GM19463 (cell line): ENCODE data around the gene PALS2.
A peak's percentile ranks its signal among the peaks of the same experiment; 100 is the strongest.

Experiments
- ATAC-seq: cut with Tn5 transposase; IDR thresholded peaks from one replicate; pipeline ENCODE4 v1.9.1; 2021; ENCODE audit warnings: mild to moderate bottlenecking, moderate library complexity; ENCODE audit not compliant: unreplicated experiment

PALS2 gene

DNA sequence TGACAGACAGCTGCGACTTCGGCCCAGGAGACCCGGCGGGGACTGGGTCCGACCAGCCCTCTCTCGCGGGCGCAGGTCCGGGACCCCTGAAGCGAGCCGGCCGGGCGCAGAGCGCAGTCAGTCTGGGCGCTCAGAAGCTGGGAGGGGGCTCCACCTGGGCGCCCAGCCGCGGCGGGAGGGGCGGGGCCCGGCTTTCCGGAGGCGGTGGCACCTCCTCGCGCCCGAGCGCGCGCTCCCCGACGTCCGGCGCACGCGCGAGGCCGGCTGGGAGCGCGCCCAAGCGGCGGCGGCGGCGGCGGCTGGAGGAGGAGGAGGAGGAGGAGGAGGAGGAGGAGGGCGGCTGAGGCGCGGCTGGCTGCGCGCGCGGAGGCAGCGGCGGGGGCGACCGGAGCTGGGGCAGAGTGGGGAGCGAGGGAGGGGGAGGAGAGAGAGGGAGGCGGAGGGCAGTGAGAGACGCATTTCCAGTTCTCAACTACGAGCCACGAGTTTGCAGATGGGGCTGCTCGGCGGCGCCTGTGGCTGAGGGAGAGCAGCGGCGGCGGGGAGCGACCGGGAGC is at the start of gene PALS2:
PALS2 (plus strand) TSS at position 456 of the 557 bp plus-strand sequence. CDS start 50,216 bp downstream, outside the sequence.
- ATAC-seq: peak; percentile 48

- no peak for ATAC-seq
These were observed 42.0 kb upstream of the PALS2 start for GRCh38 chr7:24531255-24531654.

DNA sequence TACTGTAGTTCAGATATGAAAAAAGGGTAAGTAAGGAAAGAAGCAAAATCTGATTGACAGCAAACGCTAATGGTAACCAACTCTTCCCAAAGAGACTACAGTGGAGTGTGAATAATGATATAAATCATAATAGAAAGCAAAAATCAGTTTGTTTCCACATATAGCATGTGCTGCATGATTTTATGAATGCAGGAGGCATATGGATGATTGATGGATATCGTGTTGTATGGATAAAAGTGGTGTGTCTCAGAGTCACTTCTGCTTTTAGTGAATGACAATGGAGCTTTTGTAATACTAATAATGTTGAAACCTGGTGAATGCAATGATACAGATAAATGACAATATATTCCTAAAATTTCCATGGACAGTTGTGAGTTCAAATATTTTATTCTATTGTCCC is 36.6 kb upstream of the PALS2 start:
- no peak for ATAC-seq

GRCh38 chr7:24540956-24541355 is 32.3 kb upstream of the PALS2 start:
- no peak for ATAC-seq

DNA sequence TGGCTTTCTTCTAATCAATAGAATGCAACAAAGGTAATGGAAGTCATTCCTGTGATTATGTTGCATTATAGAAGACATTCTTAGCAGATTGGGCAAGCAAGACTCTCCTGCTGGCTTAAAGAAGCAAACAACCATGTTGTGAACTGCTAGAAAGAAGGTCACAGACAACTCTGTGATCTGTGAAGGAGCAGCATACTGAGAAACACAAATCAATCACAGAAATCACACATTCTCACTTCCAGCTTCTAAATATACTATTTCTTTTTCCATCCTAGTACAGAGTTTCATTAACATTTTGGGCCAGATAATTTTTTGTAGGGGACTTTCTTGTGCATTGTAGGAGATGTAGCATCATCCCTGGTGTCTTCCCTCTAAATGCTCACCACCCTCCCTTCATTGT is 28.0 kb upstream of the PALS2 start:
- no peak for ATAC-seq

DNA sequence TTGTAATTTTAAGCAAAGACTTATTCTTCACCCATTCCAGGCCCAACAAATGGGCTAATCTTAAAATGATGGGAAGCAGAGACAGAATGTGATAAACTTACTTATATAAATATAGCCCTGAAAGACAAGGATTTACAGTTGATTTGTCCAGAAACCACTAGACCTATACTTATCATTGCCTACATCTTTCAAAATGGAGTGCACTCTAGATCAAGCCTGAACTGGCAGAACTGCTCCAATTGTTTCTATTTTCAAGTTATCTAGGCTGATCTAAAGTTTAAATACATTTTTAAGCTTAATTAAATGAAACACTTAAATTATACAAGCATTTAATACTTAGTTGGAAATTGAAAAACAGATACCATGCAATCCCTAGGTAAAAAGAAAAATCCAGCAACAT is 24.9 kb upstream of the PALS2 start:
- ATAC-seq: no peak

DNA sequence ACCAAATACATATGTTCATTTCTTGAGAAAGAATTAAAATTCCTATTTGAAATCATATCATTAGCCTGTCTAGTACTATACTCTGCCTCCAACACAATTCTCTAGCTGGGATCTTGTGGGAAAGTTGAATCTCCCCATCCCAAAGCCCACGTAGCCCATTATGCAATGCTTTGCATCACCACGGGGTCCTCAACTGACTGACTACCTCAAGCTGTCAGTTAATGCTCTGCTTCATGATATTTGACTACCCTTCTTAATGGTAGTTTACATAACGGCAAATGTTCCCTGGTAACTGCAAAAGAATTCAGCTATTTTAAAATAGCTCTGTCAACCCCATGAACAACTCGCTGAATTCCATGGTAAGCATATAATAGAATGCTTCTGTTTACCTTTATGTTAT is 23.3 kb upstream of the PALS2 start:
- ATAC-seq: no peak

DNA sequence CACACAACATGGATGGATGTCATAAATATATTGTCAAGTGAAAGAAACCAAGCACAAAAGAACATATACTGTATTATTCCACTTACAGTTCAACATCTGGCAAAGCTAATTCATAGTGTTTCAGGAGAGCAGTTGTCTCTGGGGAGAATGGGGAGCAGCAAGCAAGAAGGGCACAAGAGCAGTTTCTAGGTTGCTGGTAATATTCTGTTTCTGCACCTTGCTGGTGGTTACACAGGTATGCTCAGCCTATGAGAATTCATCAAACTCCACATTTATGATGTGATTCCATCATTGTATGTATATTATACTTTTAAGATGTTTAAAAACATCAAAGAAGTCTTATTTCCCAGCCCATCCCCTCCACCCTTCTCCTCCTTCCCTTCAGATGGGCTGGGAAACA is 18.1 kb upstream of the PALS2 start:
- no peak for ATAC-seq

DNA sequence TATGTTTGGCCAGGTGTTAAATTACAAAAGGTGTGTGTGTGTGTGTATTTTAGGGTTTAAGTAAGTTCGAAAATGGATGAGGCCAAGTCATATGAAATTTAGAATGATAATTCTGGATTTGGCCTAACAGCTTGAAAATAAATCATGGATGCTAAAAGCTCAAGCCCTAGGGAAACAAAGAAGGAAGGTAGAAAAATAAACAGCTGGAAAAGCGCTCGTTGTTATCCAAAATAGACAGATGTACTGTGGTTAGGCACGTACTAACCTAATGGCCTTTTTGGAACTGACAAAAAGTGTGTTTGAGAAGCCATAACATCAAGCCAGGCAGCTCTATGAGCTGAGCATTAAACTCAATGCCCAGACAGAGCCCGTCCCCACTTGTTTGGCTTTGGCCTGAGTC is 17.5 kb upstream of the PALS2 start:
- ATAC-seq: no peak

GRCh38 chr7:24560772-24561171 is 12.5 kb upstream of the PALS2 start:
- no peak for ATAC-seq

DNA sequence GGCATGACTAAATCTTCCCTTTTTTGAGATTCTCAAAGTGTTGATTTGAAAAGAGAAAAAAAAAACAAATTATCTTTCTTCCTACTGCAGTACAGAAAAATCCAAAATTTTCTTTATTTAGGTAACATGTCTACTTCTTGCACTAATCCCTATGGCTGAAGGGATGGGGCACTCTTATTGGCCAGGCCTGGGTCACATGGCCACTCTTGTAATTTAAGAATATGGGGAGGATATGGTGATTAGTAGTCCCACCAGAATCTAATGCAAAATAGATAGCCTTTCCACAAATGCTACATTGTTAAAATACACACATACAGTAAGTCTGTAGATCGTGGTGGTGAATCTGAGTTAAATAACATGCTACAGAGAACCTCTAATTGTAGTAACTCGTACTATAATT is 7.0 kb upstream of the PALS2 start:
- no peak for ATAC-seq

- ATAC-seq: no peak
These were observed 2.3 kb upstream of the PALS2 start for GRCh38 chr7:24570983-24571382.

DNA sequence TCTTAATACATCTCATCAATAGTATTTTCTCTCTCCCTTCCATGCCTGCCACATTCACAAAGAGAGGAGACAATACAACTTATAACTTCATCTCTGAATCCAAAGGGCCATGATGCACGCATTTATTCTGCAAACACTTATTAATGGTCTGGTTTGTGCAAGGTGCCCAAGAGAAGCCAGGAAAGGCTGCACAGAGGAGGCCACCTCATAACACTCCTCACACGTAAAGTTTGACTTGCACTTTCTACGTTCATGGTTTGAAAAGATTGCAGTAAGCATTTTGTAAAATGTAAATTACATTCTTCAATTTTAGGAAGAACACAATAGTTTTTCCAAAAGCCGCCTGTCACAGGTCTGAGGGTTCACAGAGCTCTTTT is 1.2 kb upstream of the PALS2 start:
- ATAC-seq: no peak

DNA sequence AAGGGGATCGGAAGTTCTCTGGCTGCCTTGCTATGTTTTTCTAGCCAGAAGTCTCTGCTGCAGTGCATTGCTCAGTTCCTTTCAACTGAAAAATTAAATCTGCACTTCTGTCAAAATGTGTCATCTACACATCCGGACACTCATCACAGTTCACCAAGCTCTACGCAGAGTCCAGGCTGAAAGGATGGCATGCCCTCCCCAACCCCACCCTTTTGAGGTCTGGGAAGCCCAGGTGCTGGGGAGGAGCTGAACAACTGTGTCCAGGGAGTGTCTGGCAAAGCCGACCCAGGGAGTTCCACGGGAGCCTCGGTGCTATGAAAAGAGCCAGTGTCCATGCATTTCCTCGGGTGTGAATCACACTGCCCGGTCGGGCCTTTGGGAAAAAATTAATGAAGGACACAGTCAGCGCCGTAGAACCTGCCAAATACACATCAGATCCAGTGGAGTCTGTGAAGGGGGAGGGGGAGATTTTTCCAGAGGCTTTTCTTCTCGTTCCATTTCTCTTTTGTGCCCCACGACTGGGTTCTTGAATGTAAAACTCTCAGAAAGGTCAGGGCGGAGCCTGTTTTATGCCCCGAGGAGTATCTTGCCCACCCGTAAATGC is 757 bp upstream of the PALS2 start:
- ATAC-seq: no peak

DNA sequence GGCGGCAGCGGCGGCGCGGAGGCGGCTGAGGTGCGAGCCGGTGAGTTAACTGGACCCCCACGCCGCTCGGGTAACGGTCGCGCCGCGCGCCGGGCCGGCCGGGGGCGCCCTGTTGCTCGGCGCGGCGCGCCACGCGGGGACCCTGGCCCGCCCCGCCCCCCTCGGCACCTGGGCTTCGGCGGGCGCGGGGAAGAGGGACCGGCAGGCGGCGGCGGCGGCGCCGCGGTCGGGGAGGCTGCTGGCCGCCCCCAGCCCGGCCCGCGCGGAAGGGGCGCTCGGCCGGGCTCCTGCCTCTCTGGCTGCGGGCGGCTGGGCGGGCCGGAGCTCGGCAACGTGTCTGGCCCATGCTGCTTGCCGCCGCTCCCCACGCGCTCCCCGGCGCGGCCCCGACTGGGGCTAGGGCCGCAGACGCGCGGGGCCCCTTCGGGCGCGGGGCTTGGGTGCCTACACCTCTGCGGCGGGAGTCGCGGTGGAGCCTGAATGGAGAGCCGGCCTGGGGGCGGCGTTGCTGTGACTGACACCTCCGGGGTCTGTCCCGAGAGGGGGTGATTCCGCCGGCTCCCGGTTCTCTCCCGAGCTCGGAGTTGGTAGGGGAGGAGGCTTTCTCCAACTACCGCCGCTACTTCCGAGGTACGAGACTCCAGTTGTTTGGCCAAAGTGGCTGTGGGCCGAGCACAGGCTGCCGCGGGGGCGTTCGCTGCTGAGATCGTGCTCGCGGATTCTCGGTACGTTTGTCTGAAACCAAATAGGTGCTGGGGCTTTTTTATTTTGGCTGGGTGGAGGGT is 494 bp downstream of the PALS2 start:
- ATAC-seq: peak; percentile 28

GRCh38 chr7:24574386-24574785 is 1.1 kb downstream of the PALS2 start:
- ATAC-seq: no peak

GRCh38 chr7:24574950-24575349 is 1.7 kb downstream of the PALS2 start:
- no peak for ATAC-seq

GRCh38 chr7:24576171-24577025 is 3.1 kb downstream of the PALS2 start:
- peak; percentile 25 for ATAC-seq

DNA sequence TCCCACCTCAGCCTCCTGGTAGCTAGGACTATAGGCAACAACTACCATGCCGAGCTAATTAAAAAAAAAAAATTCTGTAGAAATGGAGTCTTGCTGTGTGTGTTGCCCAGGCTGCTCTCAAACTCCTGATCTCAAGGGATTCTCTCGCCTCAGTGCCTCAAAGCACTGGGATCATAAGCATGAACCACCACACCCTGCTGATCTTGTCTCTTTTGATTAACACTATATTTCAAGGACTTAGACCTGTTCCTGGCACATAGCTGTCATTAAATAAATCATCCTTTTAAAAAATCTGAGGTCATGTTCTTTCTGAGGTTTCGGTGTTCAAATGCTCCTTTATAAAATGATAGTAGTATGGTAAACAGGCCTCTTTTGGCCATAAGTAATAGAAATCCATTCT is 4.8 kb downstream of the PALS2 start:
- no peak for ATAC-seq

DNA sequence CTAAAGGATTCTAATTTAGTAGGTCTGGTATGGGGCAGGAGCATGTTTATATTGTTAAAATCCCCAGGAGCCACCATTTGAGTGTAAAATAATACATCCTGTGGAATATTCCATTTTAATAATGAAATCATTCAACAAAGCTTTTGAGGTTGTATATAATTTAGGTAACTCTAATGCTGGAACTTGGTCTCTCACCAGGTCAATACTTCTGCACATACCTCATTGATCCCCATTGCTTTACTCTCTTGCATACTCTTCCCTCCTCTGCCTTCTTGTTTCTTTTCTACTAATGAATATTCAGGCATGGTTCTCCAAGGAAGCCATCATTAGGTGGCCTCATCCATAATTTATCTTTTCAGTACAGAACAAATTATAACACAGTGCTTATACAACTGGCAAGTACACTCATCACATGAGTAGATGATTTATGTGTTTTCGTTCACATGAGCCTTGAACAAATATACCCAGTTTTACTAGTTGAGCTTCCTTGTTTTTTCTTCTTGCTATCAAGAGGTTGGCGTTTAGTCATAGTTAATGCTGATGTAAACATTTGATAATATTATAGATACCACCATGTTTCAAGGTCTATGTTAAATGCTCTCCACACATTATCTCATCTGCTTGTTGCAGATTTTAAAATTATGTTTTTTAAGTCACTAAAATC is 7.2 kb downstream of the PALS2 start:
- ATAC-seq: no peak

DNA sequence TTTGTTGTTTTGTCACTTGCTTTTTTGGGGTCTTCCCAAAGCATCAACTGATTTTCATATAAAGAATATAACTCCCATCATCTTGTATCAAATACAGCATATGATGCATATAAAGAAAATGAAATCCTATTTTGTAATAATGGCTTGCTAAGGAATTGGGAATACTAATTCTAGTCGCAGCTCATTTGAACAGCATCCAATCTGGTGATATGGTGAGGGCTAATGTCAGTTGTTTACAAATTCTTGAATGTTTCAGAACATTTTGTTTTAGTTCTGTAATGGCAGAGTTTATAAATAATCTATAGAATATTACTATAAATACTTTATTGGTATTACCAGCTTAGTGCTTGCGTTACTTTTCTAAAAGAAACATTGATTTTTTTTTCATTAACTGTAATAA is 8.9 kb downstream of the PALS2 start:
- no peak for ATAC-seq
